HepG2 (cell line): ENCODE data around the gene SERPIND1. TPM values are rescaled to one million over a fixed set of nuclear protein-coding genes. Genes with fewer than 3 reads are reported as not detected.

ENCODE experiments used
- ADNP ChIP-seq: sonication (generic); formaldehyde crosslinking; IDR thresholded peaks from 2 replicates; pipeline ENCODE4 v1.4.0; 2020; ENCODE audit warnings: missing genetic modification reagents
- EEA1 ChIP-seq: sonication (generic); formaldehyde crosslinking; IDR thresholded peaks from 2 replicates; pipeline ENCODE4 v1.5.1; 2020; ENCODE audit warnings: mild to moderate bottlenecking, missing genetic modification reagents, borderline replicate concordance
- FUBP1 ChIP-seq: sonication (generic); formaldehyde crosslinking; IDR thresholded peaks from 2 replicates; pipeline ENCODE4 v1.5.1; 2020; ENCODE audit warnings: missing genetic modification reagents, mild to moderate bottlenecking, borderline replicate concordance
- HOXA5 ChIP-seq: sonication (generic); formaldehyde crosslinking; IDR thresholded peaks from 2 replicates; pipeline ENCODE4 v1.4.0; 2020; ENCODE audit warnings: missing genetic modification reagents
- PRPF4 ChIP-seq: fragments of 200-400 bp; formaldehyde crosslinking; IDR thresholded peaks from 2 replicates; pipeline ENCODE4 v1.6.1; 2016; ENCODE audit warnings: low read length, low read depth; ENCODE audit not compliant: poor library complexity, severe bottlenecking
- RARA ChIP-seq: IDR thresholded peaks from 2 replicates; pipeline ENCODE4 v1.6.1; 2016; ENCODE audit warnings: missing genetic modification reagents, missing compliant biosample characterization
- RNF219 ChIP-seq: sonication (generic); formaldehyde crosslinking; IDR thresholded peaks from 2 replicates; pipeline ENCODE4 v1.5.0; 2020; ENCODE audit warnings: mild to moderate bottlenecking, missing genetic modification reagents
- SOX13 ChIP-seq, 3 experiments: fragments of 450-650 bp in 1 of 3; sonication (generic) in 1 of 3; formaldehyde crosslinking in 1 of 3; IDR thresholded peaks in 2 of 3; conservative IDR thresholded peaks in 1 of 3; 2 replicates each; pipeline versions ENCODE4 v1.5.0 to v1.6.1; 2016 to 2020; ENCODE audit warnings: antibody characterized with exemption in 1 of 3, mild to moderate bottlenecking in 1 of 3, missing compliant biosample characterization in 1 of 3, missing genetic modification reagents in 1 of 3, moderate library complexity in 1 of 3
- SRSF9 ChIP-seq: fragments of 200-400 bp; formaldehyde crosslinking; IDR thresholded peaks from 2 replicates; pipeline ENCODE4 v1.6.1; 2018; ENCODE audit warnings: borderline replicate concordance, mild to moderate bottlenecking, low read depth, low read length; ENCODE audit not compliant: insufficient read depth, poor library complexity, severe bottlenecking
- TBX2 ChIP-seq: sonication (generic); formaldehyde crosslinking; IDR thresholded peaks from 2 replicates; pipeline ENCODE4 v1.5.0; 2020; ENCODE audit warnings: missing genetic modification reagents, mild to moderate bottlenecking, borderline replicate concordance
- TCF12 ChIP-seq, 2 experiments: fragments of 450-650 bp in 1 of 2; sonication (generic) in 1 of 2; formaldehyde crosslinking in 1 of 2; IDR thresholded peaks; 2 replicates each; pipeline versions ENCODE4 v1.6.1 to v1.8.0; 2017 to 2022; ENCODE audit warnings: antibody characterized with exemption in 1 of 2, mild to moderate bottlenecking in 1 of 2, missing genetic modification reagents in 1 of 2, moderate library complexity in 1 of 2
- ZBTB1 ChIP-seq: sonication (generic); formaldehyde crosslinking; IDR thresholded peaks from 2 replicates; pipeline ENCODE4 v1.4.0; 2020; ENCODE audit warnings: missing genetic modification reagents, borderline replicate concordance
- ZNF382 ChIP-seq: sonication (generic); formaldehyde crosslinking; IDR thresholded peaks from 2 replicates; pipeline ENCODE4 v1.5.0; 2020; ENCODE audit warnings: missing genetic modification reagents, mild to moderate bottlenecking, borderline replicate concordance
- ZNF431 ChIP-seq: sonication (generic); formaldehyde crosslinking; IDR thresholded peaks from 2 replicates; pipeline ENCODE4 v1.9.0; 2022; ENCODE audit warnings: missing genetic modification reagents, low read depth, mild to moderate bottlenecking, borderline replicate concordance
- polyA plus RNA-seq, 8 experiments: library from polyadenylated mRNA; depleted of rRNA in 3 of 8; stranded (reverse) in 7 of 8; unstranded in 1 of 8; fragments of >200 nt; fragmentation: Illumina TruSeq in 4 of 8; extraction: Trizol in 4 of 8; gene quantifications; 2 replicates each; pipeline versions ENCODE4 v1.2.1 to v1.2.3, GENCODE V29; 2011 to 2016; ENCODE audit warnings: low read depth in 4 of 8, missing spikeins in 1 of 8, mixed read lengths in 1 of 8; ENCODE audit not compliant: insufficient read depth in 1 of 8
- total RNA-seq, 5 experiments: library from RNA; depleted of rRNA; stranded (reverse); fragments of >200 nt; fragmentation: Illumina TruSeq; extraction: Trizol; gene quantifications; 2 replicates each; pipeline ENCODE4 v1.2.3, GENCODE V29; 2016; ENCODE audit warnings: low read depth in 1 of 5
- TF ChIP-seq, protein P1 (sequence below): sonication (generic); formaldehyde crosslinking; IDR thresholded peaks from 2 replicates; pipeline ENCODE4 v1.4.0; 2020; ENCODE audit warnings: missing genetic modification reagents, borderline replicate concordance
- TF ChIP-seq, protein P2 (sequence below): sonication (generic); formaldehyde crosslinking; IDR thresholded peaks from 2 replicates; pipeline ENCODE4 v1.4.0; 2020; ENCODE audit warnings: missing genetic modification reagents
- TF ChIP-seq, protein P3 (sequence below): sonication (generic); formaldehyde crosslinking; IDR thresholded peaks from 2 replicates; pipeline ENCODE4 v1.5.0; 2020; ENCODE audit warnings: mild to moderate bottlenecking, missing genetic modification reagents
- TF ChIP-seq, protein P4 (sequence below): sonication (generic); formaldehyde crosslinking; IDR thresholded peaks from 2 replicates; pipeline ENCODE4 v1.5.0; 2020; ENCODE audit warnings: mild to moderate bottlenecking, low read depth, missing genetic modification reagents, borderline replicate concordance

The SERPIND1 gene
- total and polyA plus RNA-seq, 2 of the 13 experiments (the other 11 are each of a cell fraction or from before 2014, with no cell fraction given), result 111 to 350 TPM

DNA sequence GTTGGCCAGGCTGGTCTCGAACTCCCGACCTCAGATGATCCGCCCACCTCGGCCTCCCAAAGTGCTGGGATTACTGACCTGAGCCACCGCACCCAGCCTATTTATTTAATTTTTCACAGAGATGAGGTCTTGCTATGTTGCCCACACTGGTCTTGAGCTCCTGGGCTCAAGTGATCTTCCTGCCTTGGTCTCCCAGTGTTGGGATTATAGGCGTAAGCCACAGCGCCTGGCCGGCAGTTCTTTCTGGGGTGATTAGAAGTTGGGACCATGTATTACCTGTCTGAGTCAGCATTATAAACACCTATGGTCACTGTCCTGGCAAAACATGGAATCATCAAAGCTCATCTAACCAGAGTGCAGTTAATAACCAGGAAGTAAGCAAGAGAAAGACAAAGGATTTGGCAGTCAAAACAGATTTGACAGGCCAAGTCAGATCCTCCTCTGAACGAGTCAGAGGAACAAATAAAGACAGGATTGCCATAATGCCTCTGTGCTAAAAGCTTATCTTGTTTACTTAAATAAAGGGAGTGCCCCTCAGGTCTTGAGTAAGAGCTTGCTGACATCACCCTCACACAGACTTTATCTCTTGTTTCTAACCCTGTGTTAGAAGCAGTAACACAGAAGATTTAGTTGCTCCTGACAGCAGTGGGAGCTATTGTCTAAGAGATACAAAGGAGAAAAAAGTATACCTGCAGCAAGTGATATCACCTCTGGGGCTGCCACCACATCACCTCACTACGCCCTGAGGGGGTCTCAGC, 3.7 kb downstream of the SERPIND1 start (continued):
- TF ChIP-seq FUBP1, result no peak
- peak; percentile 97 for TF ChIP-seq SOX13 (IDR thresholded peaks at IDR 0.05)
- peak in 1 of 2 experiments; percentile 99; a peak in 2 of 4 replicates for TF ChIP-seq SOX13 (CRISPR knock-in tag; conservative IDR thresholded peaks at IDR 0.05 in 1 of 2, IDR thresholded peaks at IDR 0.05 in 1 of 2)
- TF ChIP-seq, protein P1, sequence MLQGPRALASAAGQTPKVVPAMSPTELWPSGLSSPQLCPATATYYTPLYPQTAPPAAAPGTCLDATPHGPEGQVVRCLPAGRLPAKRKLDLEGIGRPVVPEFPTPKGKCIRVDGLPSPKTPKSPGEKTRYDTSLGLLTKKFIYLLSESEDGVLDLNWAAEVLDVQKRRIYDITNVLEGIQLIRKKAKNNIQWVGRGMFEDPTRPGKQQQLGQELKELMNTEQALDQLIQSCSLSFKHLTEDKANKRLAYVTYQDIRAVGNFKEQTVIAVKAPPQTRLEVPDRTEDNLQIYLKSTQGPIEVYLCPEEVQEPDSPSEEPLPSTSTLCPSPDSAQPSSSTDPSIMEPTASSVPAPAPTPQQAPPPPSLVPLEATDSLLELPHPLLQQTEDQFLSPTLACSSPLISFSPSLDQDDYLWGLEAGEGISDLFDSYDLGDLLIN (CRISPR knock-in tag), result no peak
- TF ChIP-seq, protein P2, sequence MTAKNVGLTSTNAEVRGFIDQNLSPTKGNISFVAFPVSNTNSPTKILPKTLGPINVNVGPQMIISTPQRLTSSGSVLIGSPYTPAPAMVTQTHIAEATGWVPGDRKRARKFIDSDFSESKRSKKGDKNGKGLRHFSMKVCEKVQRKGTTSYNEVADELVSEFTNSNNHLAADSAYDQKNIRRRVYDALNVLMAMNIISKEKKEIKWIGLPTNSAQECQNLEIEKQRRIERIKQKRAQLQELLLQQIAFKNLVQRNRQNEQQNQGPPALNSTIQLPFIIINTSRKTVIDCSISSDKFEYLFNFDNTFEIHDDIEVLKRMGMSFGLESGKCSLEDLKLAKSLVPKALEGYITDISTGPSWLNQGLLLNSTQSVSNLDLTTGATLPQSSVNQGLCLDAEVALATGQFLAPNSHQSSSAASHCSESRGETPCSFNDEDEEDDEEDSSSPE (CRISPR knock-in tag), result peak; percentile 47
- TF ChIP-seq, protein P3, sequence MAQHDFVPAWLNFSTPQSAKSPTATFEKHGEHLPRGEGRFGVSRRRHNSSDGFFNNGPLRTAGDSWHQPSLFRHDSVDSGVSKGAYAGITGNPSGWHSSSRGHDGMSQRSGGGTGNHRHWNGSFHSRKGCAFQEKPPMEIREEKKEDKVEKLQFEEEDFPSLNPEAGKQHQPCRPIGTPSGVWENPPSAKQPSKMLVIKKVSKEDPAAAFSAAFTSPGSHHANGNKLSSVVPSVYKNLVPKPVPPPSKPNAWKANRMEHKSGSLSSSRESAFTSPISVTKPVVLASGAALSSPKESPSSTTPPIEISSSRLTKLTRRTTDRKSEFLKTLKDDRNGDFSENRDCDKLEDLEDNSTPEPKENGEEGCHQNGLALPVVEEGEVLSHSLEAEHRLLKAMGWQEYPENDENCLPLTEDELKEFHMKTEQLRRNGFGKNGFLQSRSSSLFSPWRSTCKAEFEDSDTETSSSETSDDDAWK (CRISPR knock-in tag), result no peak
- no peak for TF ChIP-seq EEA1
- peak; percentile 86 for TF ChIP-seq RARA (CRISPR knock-in tag)
- peak; percentile 70 for TF ChIP-seq HOXA5 (CRISPR knock-in tag)
- TF ChIP-seq PRPF4, result no peak
- TF ChIP-seq ZNF431 (CRISPR knock-in tag), result peak; percentile 47; the same call in 1 of the 2 replicates
- no peak for TF ChIP-seq RNF219 (CRISPR knock-in tag)
- TF ChIP-seq ZBTB1, result no peak
- TF ChIP-seq, protein P4, sequence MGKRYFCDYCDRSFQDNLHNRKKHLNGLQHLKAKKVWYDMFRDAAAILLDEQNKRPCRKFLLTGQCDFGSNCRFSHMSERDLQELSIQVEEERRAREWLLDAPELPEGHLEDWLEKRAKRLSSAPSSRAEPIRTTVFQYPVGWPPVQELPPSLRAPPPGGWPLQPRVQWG (CRISPR knock-in tag), result no peak
- TF ChIP-seq TCF12 (IDR thresholded peaks at IDR 0.05), result no peak
- no peak; the same call in 1 of the 2 replicates for TF ChIP-seq TCF12 (CRISPR knock-in tag; IDR thresholded peaks at IDR 0.05)
- TF ChIP-seq TBX2, result peak; percentile 94; the same call in 1 of the 2 replicates
- no peak for TF ChIP-seq ZNF382
- TF ChIP-seq ADNP (CRISPR knock-in tag), result no peak
- TF ChIP-seq SRSF9, result no peak
